HepG2 (cell line): ENCODE results near the gene TRUB1. TPM values are rescaled to one million over a fixed set of nuclear protein-coding genes. Genes with fewer than 3 reads are reported as not detected.

ENCODE experiments used
- AGO1 ChIP-seq: fragments of 200-400 bp; formaldehyde crosslinking; IDR thresholded peaks from 2 replicates; pipeline ENCODE4 v1.6.1; 2017; ENCODE audit warnings: mild to moderate bottlenecking, low read depth, low read length, moderate library complexity; ENCODE audit not compliant: poor library complexity, severe bottlenecking
- ATF4 ChIP-seq, 2 experiments: fragments of 450-650 bp in 1 of 2; sonication (generic) in 1 of 2; formaldehyde crosslinking; IDR thresholded peaks; 2 replicates each; pipeline versions ENCODE4 v1.5.0 to v1.8.0; 2020 to 2022; ENCODE audit warnings: mild to moderate bottlenecking in 1 of 2, missing genetic modification reagents in 1 of 2
- CSRNP2 ChIP-seq: sonication (generic); formaldehyde crosslinking; conservative IDR thresholded peaks from 2 replicates; pipeline ENCODE4 v1.8.0; 2022; ENCODE audit warnings: low read depth, missing genetic modification reagents
- DMAP1 ChIP-seq: IDR thresholded peaks from 2 replicates; pipeline ENCODE4 v1.6.1; 2016
- DR1 ChIP-seq: sonication (generic); formaldehyde crosslinking; IDR thresholded peaks from 2 replicates; pipeline ENCODE4 v1.8.0; 2021; ENCODE audit warnings: mild to moderate bottlenecking, missing genetic modification reagents, inconsistent platforms
- GTF2F1 ChIP-seq: fragments of 150-350 bp; IDR thresholded peaks from 2 replicates; pipeline ENCODE4 v1.6.1; 2014; ENCODE audit warnings: low read length
- GZF1 ChIP-seq: sonication (generic); formaldehyde crosslinking; IDR thresholded peaks from 2 replicates; pipeline ENCODE4 v1.5.1; 2020; ENCODE audit warnings: mild to moderate bottlenecking, missing genetic modification reagents
- HIVEP1 ChIP-seq: sonication (generic); formaldehyde crosslinking; IDR thresholded peaks from 2 replicates; pipeline ENCODE4 v1.4.0; 2020; ENCODE audit warnings: mild to moderate bottlenecking, missing genetic modification reagents
- MED8 ChIP-seq: sonication (generic); formaldehyde crosslinking; IDR thresholded peaks from 2 replicates; pipeline ENCODE4 v1.8.1; 2023; ENCODE audit warnings: mild to moderate bottlenecking, missing genetic modification reagents; ENCODE audit not compliant: insufficient replicate concordance
- MTF1 ChIP-seq: sonication (generic); formaldehyde crosslinking; IDR thresholded peaks from 2 replicates; pipeline ENCODE4 v1.5.0; 2020; ENCODE audit warnings: missing genetic modification reagents
- NFKBIZ ChIP-seq: IDR thresholded peaks from 2 replicates; pipeline ENCODE4 v1.6.1; 2018; ENCODE audit warnings: missing genetic modification reagents, missing compliant biosample characterization
- NRL ChIP-seq: sonication (generic); formaldehyde crosslinking; IDR thresholded peaks from 2 replicates; pipeline ENCODE4 v1.5.0; 2020; ENCODE audit warnings: missing genetic modification reagents, mild to moderate bottlenecking, moderate library complexity, borderline replicate concordance
- TAF1 ChIP-seq: sonication (generic); formaldehyde crosslinking; IDR thresholded peaks from 2 replicates; pipeline ENCODE4 v1.4.0; 2020; ENCODE audit warnings: missing genetic modification reagents
- THAP8 ChIP-seq: sonication (generic); formaldehyde crosslinking; IDR thresholded peaks from 2 replicates; pipeline ENCODE4 v1.5.1; 2020; ENCODE audit warnings: missing genetic modification reagents, mild to moderate bottlenecking, borderline replicate concordance
- ZBTB34 ChIP-seq: sonication (generic); formaldehyde crosslinking; IDR thresholded peaks from 2 replicates; pipeline ENCODE4 v1.8.0; 2022; ENCODE audit warnings: mild to moderate bottlenecking, missing genetic modification reagents
- ZFP36L1 ChIP-seq: sonication (generic); formaldehyde crosslinking; IDR thresholded peaks from 2 replicates; pipeline ENCODE4 v1.8.0; 2022; ENCODE audit warnings: mild to moderate bottlenecking, missing genetic modification reagents, moderate library complexity
- ZNF160 ChIP-seq: sonication (generic); formaldehyde crosslinking; IDR thresholded peaks from 2 replicates; pipeline ENCODE4 v1.8.0; 2022; ENCODE audit warnings: mild to moderate bottlenecking, inconsistent platforms, missing genetic modification reagents
- ZNF3 ChIP-seq: IDR thresholded peaks from 2 replicates; pipeline ENCODE4 v1.7.0; 2017; ENCODE audit warnings: inconsistent platforms
- ZNF431 ChIP-seq: sonication (generic); formaldehyde crosslinking; IDR thresholded peaks from 2 replicates; pipeline ENCODE4 v1.9.0; 2022; ENCODE audit warnings: missing genetic modification reagents, low read depth, mild to moderate bottlenecking, borderline replicate concordance
- ZNF484 ChIP-seq: sonication (generic); formaldehyde crosslinking; IDR thresholded peaks from 2 replicates; pipeline ENCODE4 v1.5.1; 2020; ENCODE audit warnings: mild to moderate bottlenecking, low read depth, missing genetic modification reagents, borderline replicate concordance
- ZNF639 ChIP-seq: conservative IDR thresholded peaks from 2 replicates; pipeline ENCODE4 v1.6.1; 2018; ENCODE audit warnings: missing genetic modification reagents
- ZNF691 ChIP-seq: sonication (generic); formaldehyde crosslinking; IDR thresholded peaks from 2 replicates; pipeline ENCODE4 v1.4.0; 2020; ENCODE audit warnings: missing genetic modification reagents, low read depth, mild to moderate bottlenecking, borderline replicate concordance
- ZSCAN9 ChIP-seq: IDR thresholded peaks from 2 replicates; pipeline ENCODE4 v1.6.1; 2016; ENCODE audit warnings: borderline replicate concordance
- polyA plus RNA-seq, 8 experiments: library from polyadenylated mRNA; depleted of rRNA in 3 of 8; stranded (reverse) in 7 of 8; unstranded in 1 of 8; fragments of >200 nt; fragmentation: Illumina TruSeq in 4 of 8; extraction: Trizol in 4 of 8; gene quantifications; 2 replicates each; pipeline versions ENCODE4 v1.2.1 to v1.2.3, GENCODE V29; 2011 to 2016; ENCODE audit warnings: low read depth in 4 of 8, missing spikeins in 1 of 8, mixed read lengths in 1 of 8; ENCODE audit not compliant: insufficient read depth in 1 of 8
- total RNA-seq, 5 experiments: library from RNA; depleted of rRNA; stranded (reverse); fragments of >200 nt; fragmentation: Illumina TruSeq; extraction: Trizol; gene quantifications; 2 replicates each; pipeline ENCODE4 v1.2.3, GENCODE V29; 2016; ENCODE audit warnings: low read depth in 1 of 5

TRUB1 gene
- total and polyA plus RNA-seq, 2 of the 13 experiments (the other 11 are each of a cell fraction or from before 2014, with no cell fraction given) = 10.6 to 38.9 TPM

- TF ChIP-seq THAP8 (CRISPR knock-in tag) = no peak
- no peak for TF ChIP-seq DR1 (CRISPR knock-in tag)
- TF ChIP-seq ZBTB34 (CRISPR knock-in tag) = no peak; the same call in 1 of the 2 replicates
- TF ChIP-seq MTF1 = no peak
- peak; percentile 80 for TF ChIP-seq DMAP1 (CRISPR knock-in tag)
- TF ChIP-seq ZNF3 (CRISPR knock-in tag) = no peak
- TF ChIP-seq ZSCAN9 (CRISPR knock-in tag) = no peak
- no peak for TF ChIP-seq GTF2F1
- no peak for TF ChIP-seq ZNF160 (CRISPR knock-in tag)
- TF ChIP-seq MED8 (CRISPR knock-in tag) = no peak
- TF ChIP-seq GZF1 (CRISPR knock-in tag) = no peak
- TF ChIP-seq CSRNP2 = no peak
- peak; percentile 46; the same call in 1 of the 2 replicates for TF ChIP-seq NRL (CRISPR knock-in tag)
- TF ChIP-seq ZNF484 = no peak
- no peak for TF ChIP-seq ZFP36L1 (CRISPR knock-in tag)
- no peak for TF ChIP-seq HIVEP1 (CRISPR knock-in tag)
- no peak for TF ChIP-seq AGO1
- no peak; the same call in 1 of the 2 replicates for TF ChIP-seq NFKBIZ (CRISPR knock-in tag)
- TF ChIP-seq TAF1 = peak; percentile 97
- peak in 1 of 2 experiments; percentile 96; a peak in 2 of 4 replicates for TF ChIP-seq ATF4 (CRISPR knock-in tag; IDR thresholded peaks at IDR 0.05)
- no peak for TF ChIP-seq ZNF639
- TF ChIP-seq ZNF431 = 0 out of 2 replicates have a peak, but pooled peaks have one; percentile 26
- TF ChIP-seq ZNF691 (CRISPR knock-in tag) = no peak; the same call in 1 of the 2 replicates
Measured at GRCh38 chr10:114937962-114938855, at the start of gene TRUB1 (continued).
